IMR-90 (cell line): ENCODE results near the gene INPP5J. TPM values are rescaled to one million over a fixed set of nuclear protein-coding genes. Genes with fewer than 3 reads are reported as not detected.

ENCODE experiments used
- ATAC-seq: fragments of 200-7000 bp; cut with Tn5 transposase; 2 replicates; pipeline ENCODE4 v1.9.1; 2020; ENCODE audit warnings: low read depth, mild to moderate bottlenecking, moderate library complexity
- BruUV-seq: library from RNA; stranded (reverse); fragments of 400-500 nt; replicated peaks from 2 replicates; lab custom pipeline; 2021; lab: Mats Ljungman, UMichigan
- CTCF ChIA-PET: fragments of 300-600 bp; formaldehyde crosslinking; extraction: SDS; loops from one replicate; lab custom pipeline; 2021; ENCODE audit warnings: antibody characterized with exemption; lab: Yijun Ruan, JAX
- POLR2A ChIA-PET: fragments of 300-600 bp; sonication (Branson Sonifier 250); formaldehyde crosslinking; loops from one replicate; lab custom pipeline; 2022; ENCODE audit warnings: antibody characterized with exemption; ENCODE audit not compliant: unreplicated experiment; lab: Charles Lee
- DNase-seq: peaks from one replicate; pipeline ENCODE4 v3.0.0; 2013
- H2AFZ ChIP-seq: replicated peaks from 2 replicates; pipeline ENCODE3; 2013; ENCODE audit warnings: low read length, mild to moderate bottlenecking; ENCODE audit not compliant: poor library complexity
- H2AK5ac ChIP-seq: 2 replicates; pipeline ENCODE4 v1.6.1; 2013; ENCODE audit warnings: low read depth, low read length, inconsistent platforms
- H2AK9ac ChIP-seq: replicated peaks from 2 replicates; pipeline ENCODE3; 2013; ENCODE audit warnings: mild to moderate bottlenecking, low read depth, low read length, moderate library complexity; ENCODE audit not compliant: poor library complexity
- H2BK120ac ChIP-seq: 2 replicates; pipeline ENCODE4 v1.6.1; 2013; ENCODE audit warnings: low read depth, low read length, inconsistent platforms
- H2BK15ac ChIP-seq: 3 replicates; pipeline ENCODE4 v1.6.1; 2013; ENCODE audit warnings: low read depth, low read length, inconsistent platforms
- H2BK20ac ChIP-seq: 2 replicates; pipeline ENCODE4 v1.6.1; 2013; ENCODE audit warnings: low read depth, mild to moderate bottlenecking, inconsistent platforms, low read length, moderate library complexity
- H2BK5ac ChIP-seq: 2 replicates; pipeline ENCODE4 v1.6.1; 2013; ENCODE audit warnings: mild to moderate bottlenecking, low read depth, low read length, inconsistent platforms; ENCODE audit not compliant: poor library complexity, severe bottlenecking
- H3K14ac ChIP-seq: replicated peaks from 2 replicates; pipeline ENCODE4 v1.6.1; 2013; ENCODE audit warnings: low read depth, low read length, inconsistent platforms
- H3K18ac ChIP-seq: 2 replicates; pipeline ENCODE4 v1.6.1; 2013; ENCODE audit warnings: low read depth, low read length, control low read depth
- H3K23ac ChIP-seq: 2 replicates; pipeline ENCODE4 v1.6.1; 2013; ENCODE audit warnings: low read depth, low read length, inconsistent platforms
- H3K27ac ChIP-seq: 2 replicates; pipeline ENCODE4 v1.5.1; 2013; ENCODE audit warnings: mild to moderate bottlenecking, control low read depth, low read length; ENCODE audit not compliant: insufficient read depth
- H3K27me3 ChIP-seq: 2 replicates; pipeline ENCODE4 v1.6.1; 2013; ENCODE audit warnings: low read length; ENCODE audit not compliant: control insufficient read depth, insufficient read depth
- H3K36me3 ChIP-seq: 2 replicates; pipeline ENCODE4 v1.6.1; 2013; ENCODE audit warnings: low read length, mixed read lengths; ENCODE audit not compliant: control insufficient read depth, insufficient read depth
- H3K4ac ChIP-seq: 2 replicates; pipeline ENCODE4 v1.6.1; 2013; ENCODE audit warnings: low read depth, low read length, inconsistent platforms
- H3K4me1 ChIP-seq: 2 replicates; pipeline ENCODE4 v1.6.1; 2013; ENCODE audit warnings: low read length, mixed read lengths; ENCODE audit not compliant: control insufficient read depth, insufficient read depth
- H3K4me2 ChIP-seq: 2 replicates; pipeline ENCODE4 v1.6.1; 2013; ENCODE audit warnings: low read depth, mild to moderate bottlenecking, control low read depth, low read length, moderate library complexity
- H3K4me3 ChIP-seq: 2 replicates; pipeline ENCODE4 v1.5.1; 2013; ENCODE audit warnings: low read depth, mild to moderate bottlenecking, control low read depth, low read length, moderate library complexity; ENCODE audit not compliant: insufficient read depth
- H3K56ac ChIP-seq: 2 replicates; pipeline ENCODE4 v1.6.1; 2013; ENCODE audit warnings: low read length, inconsistent platforms; ENCODE audit not compliant: insufficient read depth; ENCODE audit errors: extremely low read depth
- H3K79me1 ChIP-seq, 2 experiments: 2 replicates each; pipeline ENCODE4 v1.6.1; 2013; ENCODE audit warnings: low read length in 2 of 2, inconsistent platforms in 1 of 2, low read depth in 1 of 2
- H3K9ac ChIP-seq: 2 replicates; pipeline ENCODE4 v1.6.1; 2013; ENCODE audit warnings: low read depth, low read length, control low read depth
- H3K9me1 ChIP-seq: 2 replicates; pipeline ENCODE4 v1.6.1; 2013; ENCODE audit warnings: low read length, inconsistent platforms; ENCODE audit not compliant: insufficient read depth
- H3K9me3 ChIP-seq: 2 replicates; pipeline ENCODE4 v1.6.1; 2013; ENCODE audit warnings: low read length; ENCODE audit not compliant: control insufficient read depth, insufficient read depth
- H4K20me1 ChIP-seq: 2 replicates; pipeline ENCODE4 v1.6.1; 2013; ENCODE audit warnings: low read length, inconsistent platforms; ENCODE audit not compliant: insufficient read depth
- H4K5ac ChIP-seq: 2 replicates; pipeline ENCODE4 v1.6.1; 2013; ENCODE audit warnings: mild to moderate bottlenecking, low read depth, low read length, control low read depth
- H4K8ac ChIP-seq, 2 experiments: 2 replicates each; pipeline ENCODE4 v1.6.1; 2013; ENCODE audit warnings: low read depth in 2 of 2, low read length in 2 of 2, control low read depth in 1 of 2, inconsistent platforms in 1 of 2
- H4K91ac ChIP-seq: 2 replicates; pipeline ENCODE4 v1.6.1; 2013; ENCODE audit warnings: low read depth, low read length, inconsistent platforms; ENCODE audit not compliant: insufficient read depth
- BHLHE40 ChIP-seq: fragments of 150-350 bp; IDR thresholded peaks from 2 replicates; pipeline ENCODE4 v1.6.1; 2016; ENCODE audit warnings: mild to moderate bottlenecking, low read depth, low read length
- CEBPB ChIP-seq: IDR thresholded peaks from 2 replicates; pipeline ENCODE4 v1.6.1; 2012; ENCODE audit warnings: low read depth, low read length, improper control_type of control experiment
- FOS ChIP-seq: fragments of 150-350 bp; IDR thresholded peaks from 2 replicates; pipeline ENCODE4 v1.6.1; 2016; ENCODE audit warnings: low read depth, low read length
- MAFK ChIP-seq: IDR thresholded peaks from 2 replicates; pipeline ENCODE4 v1.6.1; 2012; ENCODE audit warnings: low read depth, low read length, improper control_type of control experiment
- MXI1 ChIP-seq: IDR thresholded peaks from 2 replicates; pipeline ENCODE4 v1.6.1; 2012; ENCODE audit warnings: low read depth, mild to moderate bottlenecking, low read length, moderate library complexity, borderline replicate concordance
- NFE2L2 ChIP-seq: fragments of 150-350 bp; IDR thresholded peaks from 2 replicates; pipeline ENCODE4 v1.6.1; 2016; ENCODE audit warnings: low read depth, mild to moderate bottlenecking, low read length
- RCOR1 ChIP-seq: IDR thresholded peaks from 2 replicates; pipeline ENCODE4 v1.6.1; 2012; ENCODE audit warnings: mild to moderate bottlenecking, low read length, improper control_type of control experiment; ENCODE audit not compliant: insufficient replicate concordance
- SMC3 ChIP-seq: fragments of 150-350 bp; IDR thresholded peaks from 2 replicates; pipeline ENCODE4 v1.6.1; 2016; ENCODE audit warnings: low read depth, mild to moderate bottlenecking, antibody characterized with exemption, low read length, moderate library complexity
- WGBS, 2 experiments: methylation state at CpG; one replicate each; pipeline versions ENCODE4 v1.1.5 to v1.1.7; 2013; ENCODE audit warnings: missing lambda C conversion rate in 2 of 2; ENCODE audit not compliant: insufficient read length in 1 of 2; ENCODE audit errors: extremely low coverage in 2 of 2; 5-methylcytosine and 5-hydroxymethylcytosine counted together
- dilution Hi-C: fragments of 300-500 bp; cut with HindIII; formaldehyde crosslinking; loops from one replicate; pipeline ENCODE4 v1.14.3; 2018; ENCODE audit warnings: low sequenced_read_pairs; ENCODE audit not compliant: unreplicated experiment
- in situ Hi-C: fragments of 300-500 bp; cut with MboI; formaldehyde crosslinking; loops from 3 replicates; pipeline ENCODE4 v1.14.3; 2019; ENCODE audit warnings: low sequenced_read_pairs, inconsistent platforms, mixed read lengths
- intact Hi-C: fragments of 100-400 bp; cut with micrococcal nuclease; formaldehyde crosslinking; loops from 2 replicates; pipeline ENCODE4 v1.10.0; 2022
- polyA plus RNA-seq, 3 experiments: library from polyadenylated mRNA; depleted of rRNA; stranded (reverse); fragments of >200 nt; gene quantifications; 2 replicates each; pipeline ENCODE4 v1.2.3, GENCODE V29; 2012; ENCODE audit warnings: low replicate concordance in 1 of 3
- total RNA-seq: library from RNA; depleted of rRNA; stranded (reverse); fragments of >200 nt; gene quantifications from 2 replicates; pipeline ENCODE4 v1.2.3, GENCODE V29; 2012
- TF ChIP-seq, protein P1 (sequence below): fragments of 150-350 bp; IDR thresholded peaks from 2 replicates; pipeline ENCODE4 v1.6.1; 2017; ENCODE audit warnings: mild to moderate bottlenecking, antibody characterized with exemption, low read length, low read depth
- TF ChIP-seq, protein P2 (sequence below): conservative IDR thresholded peaks from 2 replicates; pipeline ENCODE4 v1.5.1; 2012; ENCODE audit warnings: mild to moderate bottlenecking, low read depth, low read length, improper control_type of control experiment
- TF ChIP-seq, protein P3 (sequence below): fragments of 150-350 bp; IDR thresholded peaks from 2 replicates; pipeline ENCODE4 v1.6.1; 2016; ENCODE audit warnings: low read depth, mild to moderate bottlenecking, low read length, moderate library complexity, borderline replicate concordance

The INPP5J gene
- total and polyA plus RNA-seq, 2 of the 4 experiments (the other 2 are of a cell fraction) = 0.36 to 2.2 TPM

GRCh38 chr22:31118046-31118820 is 4.5 kb upstream of the INPP5J start:
- H2BK15ac ChIP-seq = no peak overlapping the region
- H3K9me1 ChIP-seq = no peaks in the 10 kb centered on the region; the same call in 1 of the 2 replicates
- H4K20me1 ChIP-seq = no peaks in the 10 kb centered on the region
- no peak overlapping the region for H2AFZ ChIP-seq
- H3K9ac ChIP-seq = no peak overlapping the region
- H3K14ac ChIP-seq = no peak overlapping the region
- H2BK120ac ChIP-seq = no peak overlapping the region
- peaks cover 5% of the 10 kb centered on the region for H3K4me1 ChIP-seq
- no peaks in the 10 kb centered on the region for H3K79me1 ChIP-seq
- in situ Hi-C loops (loop anchor here (10.0 kb wide), 1 partner anchor 117 kb away; no protein-coding TSS in a partner anchor), intact Hi-C loops (no loop called here), dilution Hi-C loops (no loop called here)
- no peaks in the 10 kb centered on the region for H3K27me3 ChIP-seq
- CTCF ChIA-PET = interaction anchor here (0.8 to 1.6 kb wide), 2 partner anchors 11 kb away, joined by 3 to 4 read pairs; partner anchors contain the start of gene SELENOM
- no peak overlapping the region for H3K23ac ChIP-seq
- H2BK20ac ChIP-seq = no peak overlapping the region
- no peak overlapping the region for H3K4me2 ChIP-seq
- DNase-seq (no peak), ATAC-seq (no peak)
- no peak overlapping the region for H3K27ac ChIP-seq
- no peak overlapping the region for H4K91ac ChIP-seq
- no peak overlapping the region for H3K56ac ChIP-seq
- H3K4ac ChIP-seq = no peak overlapping the region
- H3K4me3 ChIP-seq = no peak overlapping the region
- H2AK9ac ChIP-seq = no peak overlapping the region
- POLR2A ChIA-PET = no interaction called here
- no peak overlapping the region for H4K8ac ChIP-seq
- no TSS peak for BruUV-seq
- TF ChIP-seq, protein P1, sequence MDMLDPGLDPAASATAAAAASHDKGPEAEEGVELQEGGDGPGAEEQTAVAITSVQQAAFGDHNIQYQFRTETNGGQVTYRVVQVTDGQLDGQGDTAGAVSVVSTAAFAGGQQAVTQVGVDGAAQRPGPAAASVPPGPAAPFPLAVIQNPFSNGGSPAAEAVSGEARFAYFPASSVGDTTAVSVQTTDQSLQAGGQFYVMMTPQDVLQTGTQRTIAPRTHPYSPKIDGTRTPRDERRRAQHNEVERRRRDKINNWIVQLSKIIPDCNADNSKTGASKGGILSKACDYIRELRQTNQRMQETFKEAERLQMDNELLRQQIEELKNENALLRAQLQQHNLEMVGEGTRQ = no peak
- TF ChIP-seq, protein P2, sequence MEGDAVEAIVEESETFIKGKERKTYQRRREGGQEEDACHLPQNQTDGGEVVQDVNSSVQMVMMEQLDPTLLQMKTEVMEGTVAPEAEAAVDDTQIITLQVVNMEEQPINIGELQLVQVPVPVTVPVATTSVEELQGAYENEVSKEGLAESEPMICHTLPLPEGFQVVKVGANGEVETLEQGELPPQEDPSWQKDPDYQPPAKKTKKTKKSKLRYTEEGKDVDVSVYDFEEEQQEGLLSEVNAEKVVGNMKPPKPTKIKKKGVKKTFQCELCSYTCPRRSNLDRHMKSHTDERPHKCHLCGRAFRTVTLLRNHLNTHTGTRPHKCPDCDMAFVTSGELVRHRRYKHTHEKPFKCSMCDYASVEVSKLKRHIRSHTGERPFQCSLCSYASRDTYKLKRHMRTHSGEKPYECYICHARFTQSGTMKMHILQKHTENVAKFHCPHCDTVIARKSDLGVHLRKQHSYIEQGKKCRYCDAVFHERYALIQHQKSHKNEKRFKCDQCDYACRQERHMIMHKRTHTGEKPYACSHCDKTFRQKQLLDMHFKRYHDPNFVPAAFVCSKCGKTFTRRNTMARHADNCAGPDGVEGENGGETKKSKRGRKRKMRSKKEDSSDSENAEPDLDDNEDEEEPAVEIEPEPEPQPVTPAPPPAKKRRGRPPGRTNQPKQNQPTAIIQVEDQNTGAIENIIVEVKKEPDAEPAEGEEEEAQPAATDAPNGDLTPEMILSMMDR = no peak
- TF ChIP-seq BHLHE40 = no peak
- TF ChIP-seq MXI1 = no peak
- no peak for TF ChIP-seq FOS
- no peak for TF ChIP-seq RCOR1
- no peak for TF ChIP-seq NFE2L2
- TF ChIP-seq SMC3 = no peak
- TF ChIP-seq CEBPB = no peak
- TF ChIP-seq, protein P3, sequence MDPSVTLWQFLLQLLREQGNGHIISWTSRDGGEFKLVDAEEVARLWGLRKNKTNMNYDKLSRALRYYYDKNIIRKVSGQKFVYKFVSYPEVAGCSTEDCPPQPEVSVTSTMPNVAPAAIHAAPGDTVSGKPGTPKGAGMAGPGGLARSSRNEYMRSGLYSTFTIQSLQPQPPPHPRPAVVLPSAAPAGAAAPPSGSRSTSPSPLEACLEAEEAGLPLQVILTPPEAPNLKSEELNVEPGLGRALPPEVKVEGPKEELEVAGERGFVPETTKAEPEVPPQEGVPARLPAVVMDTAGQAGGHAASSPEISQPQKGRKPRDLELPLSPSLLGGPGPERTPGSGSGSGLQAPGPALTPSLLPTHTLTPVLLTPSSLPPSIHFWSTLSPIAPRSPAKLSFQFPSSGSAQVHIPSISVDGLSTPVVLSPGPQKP = no peak
- TF ChIP-seq MAFK = no peak
- no peaks in the 10 kb centered on the region for H3K36me3 ChIP-seq
- H2AK5ac ChIP-seq = no peak overlapping the region
- no peak overlapping the region for H2BK5ac ChIP-seq
- no peaks in the 10 kb centered on the region for H3K9me3 ChIP-seq
- 90% methylated on average over 1 of the region's 3 CpGs; no CpG with 5 or more reads in 1 of the 2 experiments for WGBS, 2 experiments
- H4K5ac ChIP-seq = no peak overlapping the region
- H3K18ac ChIP-seq = no peak overlapping the region
